WERI-Rb-1 (cell line): ENCODE results near the gene KLF17.

Experiments used
- DNase-seq: peaks from one replicate; pipeline ENCODE4 v3.0.0-alpha.2; 2020
- H3K27ac ChIP-seq: fragments of 250-450 bp; sonication (Bioruptor Pico); 2 replicates; pipeline ENCODE4 v1.5.1; 2020; ENCODE audit warnings: mild to moderate bottlenecking, moderate library complexity
- H3K27me3 ChIP-seq: fragments of 250-450 bp; sonication (Bioruptor Pico); 2 replicates; pipeline ENCODE4 v1.5.1; 2021; ENCODE audit warnings: mild to moderate bottlenecking, low read depth, moderate library complexity; ENCODE audit not compliant: insufficient read depth, severe bottlenecking
- H3K36me3 ChIP-seq: fragments of 250-450 bp; sonication (Bioruptor Pico); 2 replicates; pipeline ENCODE4 v1.5.1; 2020; ENCODE audit warnings: mild to moderate bottlenecking, moderate library complexity
- H3K4me3 ChIP-seq: 2 replicates; pipeline ENCODE4 v1.5.1; 2011; ENCODE audit warnings: low read depth, mild to moderate bottlenecking, control low read depth, low read length
- H3K9me3 ChIP-seq: fragments of 250-450 bp; sonication (Bioruptor Pico); 2 replicates; pipeline ENCODE4 v1.5.1; 2021; ENCODE audit warnings: mild to moderate bottlenecking, moderate library complexity; ENCODE audit not compliant: severe bottlenecking
- CTCF ChIP-seq: IDR thresholded peaks from 2 replicates; pipeline ENCODE4 v1.5.1; 2011; ENCODE audit warnings: low read depth, mild to moderate bottlenecking, control low read depth, inconsistent platforms, low read length

The KLF17 gene

GRCh38 chr1:44101328-44101727, 17.3 kb upstream of the KLF17 start:
- DNase-seq = no peak
- no peaks in the 10 kb centered on the region for H3K27me3 ChIP-seq
- no peak for TF ChIP-seq CTCF
- H3K9me3 ChIP-seq = peaks cover 3% of the 10 kb centered on the region
- H3K4me3 ChIP-seq = no peak overlapping the region
- H3K36me3 ChIP-seq = no peaks in the 10 kb centered on the region
- H3K27ac ChIP-seq = no peak overlapping the region

GRCh38 chr1:44103270-44104131, 15.1 kb upstream of the KLF17 start:
- Histone ChIP-seq H3K4me3 (no peak overlapping the region), H3K27me3 (no peaks in the 10 kb centered on the region), H3K27ac (no peak overlapping the region), H3K36me3 (no peaks in the 10 kb centered on the region), H3K9me3 (no peaks in the 10 kb centered on the region)
- peak; percentile 85 for DNase-seq
- peak; percentile 79 for TF ChIP-seq CTCF

- no peak overlapping the region for H3K4me3 ChIP-seq
- no peak overlapping the region for H3K27ac ChIP-seq
- DNase-seq = no peak
- TF ChIP-seq CTCF = no peak
- no peaks in the 10 kb centered on the region for H3K27me3 ChIP-seq
- H3K9me3 ChIP-seq = no peaks in the 10 kb centered on the region
- no peaks in the 10 kb centered on the region for H3K36me3 ChIP-seq
Measured at GRCh38 chr1:44105810-44106209, 12.8 kb upstream of the KLF17 start.

GRCh38 chr1:44108241-44108640, 10.4 kb upstream of the KLF17 start:
- no peak overlapping the region for H3K27ac ChIP-seq
- DNase-seq = no peak
- TF ChIP-seq CTCF = no peak
- no peak overlapping the region for H3K4me3 ChIP-seq
- H3K9me3 ChIP-seq = no peaks in the 10 kb centered on the region
- H3K36me3 ChIP-seq = no peaks in the 10 kb centered on the region
- H3K27me3 ChIP-seq = no peaks in the 10 kb centered on the region

GRCh38 chr1:44108971-44109370, 9.7 kb upstream of the KLF17 start:
- no peak for DNase-seq
- no peak for TF ChIP-seq CTCF
- Histone ChIP-seq H3K27me3 (no peaks in the 10 kb centered on the region), H3K36me3 (no peaks in the 10 kb centered on the region), H3K27ac (no peak overlapping the region), H3K4me3 (no peak overlapping the region), H3K9me3 (no peaks in the 10 kb centered on the region)

- Histone ChIP-seq H3K4me3 (no peak overlapping the region), H3K27me3 (no peaks in the 10 kb centered on the region), H3K9me3 (no peaks in the 10 kb centered on the region), H3K27ac (no peak overlapping the region), H3K36me3 (no peaks in the 10 kb centered on the region)
- DNase-seq = peak; percentile 49
- no peak for TF ChIP-seq CTCF
Measured at GRCh38 chr1:44110916-44111315, 7.7 kb upstream of the KLF17 start.
